ENCODE measurements around the gene FTL.

Gene FTL

DNA sequence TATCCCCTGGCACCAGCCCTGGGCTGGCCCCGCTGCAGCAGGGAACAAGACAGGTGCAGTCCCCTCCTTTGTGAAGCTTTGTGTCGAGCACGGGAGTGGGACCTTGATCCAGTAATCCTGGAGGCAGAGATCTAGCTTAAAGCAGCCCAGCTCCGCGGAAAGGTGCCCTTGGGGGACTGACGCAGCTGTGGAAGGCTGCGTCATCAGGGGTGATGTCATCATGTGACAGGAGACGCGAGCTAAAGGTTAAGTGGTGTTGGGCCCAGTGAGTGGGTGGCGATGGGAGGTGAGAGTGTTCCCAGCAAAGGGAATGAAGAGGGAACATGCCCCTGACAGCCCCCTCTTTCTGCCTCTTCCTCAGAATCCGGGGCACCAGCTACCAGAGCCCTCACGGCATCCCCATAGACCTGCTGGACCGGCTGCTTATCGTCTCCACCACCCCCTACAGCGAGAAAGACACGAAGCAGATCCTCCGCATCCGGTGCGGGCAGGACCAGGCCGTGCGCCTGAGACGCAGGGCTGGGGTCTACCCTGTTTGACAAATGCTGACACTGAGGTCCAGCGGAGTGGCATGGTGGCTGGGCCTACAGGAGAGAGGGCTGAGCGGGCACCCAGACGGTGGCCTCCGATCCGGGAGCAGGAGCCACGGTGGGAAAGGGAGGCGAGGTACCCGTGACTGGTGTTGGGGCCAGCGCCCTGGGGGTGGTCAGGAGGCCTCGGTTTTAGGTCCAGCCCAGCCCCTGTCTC is 49.2 kb downstream of the FTL start:
- H3K4me3 Mint-ChIP-seq, result no peak overlapping the region
- H3K36me3 Mint-ChIP-seq, result peaks cover 4% of the 10 kb centered on the region
- no peaks in the 10 kb centered on the region for H3K9me3 Mint-ChIP-seq (ENCODE audit: low read depth)
- H3K27me3 Mint-ChIP-seq, result no peaks in the 10 kb centered on the region
- peaks cover 4% of the 10 kb centered on the region for H3K4me1 Mint-ChIP-seq (ENCODE audit: low read depth)
- H3K27ac Mint-ChIP-seq, result no peak overlapping the region

- H3K4me1 Mint-ChIP-seq (ENCODE audit: low read depth), result peaks cover 5% of the 10 kb centered on the region
- no peak overlapping the region for H3K27ac Mint-ChIP-seq
- H3K9me3 Mint-ChIP-seq (ENCODE audit: low read depth), result no peaks in the 10 kb centered on the region
- H3K27me3 Mint-ChIP-seq, result no peaks in the 10 kb centered on the region
- no peak overlapping the region for H3K4me3 Mint-ChIP-seq
- peaks cover 4% of the 10 kb centered on the region for H3K36me3 Mint-ChIP-seq
Observed at GRCh38 chr19:49014870-49015255, 49.8 kb downstream of the FTL start.

DNA sequence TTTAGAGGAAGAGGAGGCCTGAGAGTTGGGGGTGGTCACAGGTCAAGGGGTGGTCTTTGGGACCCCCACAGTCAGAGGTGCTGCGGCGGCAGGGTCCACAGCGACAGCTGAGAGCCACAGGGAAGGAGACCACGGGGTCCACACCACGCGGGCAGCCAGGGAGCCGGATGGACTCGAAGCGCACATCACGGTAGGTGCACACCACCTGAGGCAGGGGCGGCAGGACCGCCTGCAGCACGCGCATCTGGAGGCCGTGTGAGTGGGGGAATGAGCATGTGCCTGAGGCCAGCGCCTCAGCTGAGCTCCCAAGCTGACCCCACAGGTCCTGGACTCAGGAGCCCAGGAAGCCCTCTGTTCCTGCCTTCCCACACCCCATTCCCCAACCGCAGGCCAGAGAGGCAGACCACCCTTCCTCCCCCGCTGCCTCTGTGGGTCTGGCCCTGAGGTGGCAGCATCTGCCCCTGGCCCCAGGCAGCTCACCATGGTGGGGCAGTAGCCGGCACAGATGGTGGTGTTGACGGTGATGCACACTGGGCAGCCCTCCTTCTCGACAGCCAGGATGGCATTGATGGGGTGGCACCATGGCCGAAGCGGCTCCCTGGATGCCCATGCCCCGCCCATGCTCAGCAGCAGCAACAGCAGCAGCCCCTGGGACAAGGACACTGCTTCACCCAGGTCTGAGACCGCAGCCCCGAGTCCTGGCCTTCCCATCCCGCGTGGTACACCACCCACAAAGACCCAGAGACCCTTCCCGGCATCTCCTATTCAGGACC is 51.1 kb downstream of the FTL start:
- Mint-ChIP-seq H3K9me3 (ENCODE audit: low read depth) (no peaks in the 10 kb centered on the region), H3K4me3 (no peak overlapping the region), H3K36me3 (peaks cover 2% of the 10 kb centered on the region)

More for the DNA sequence above, 51.1 kb downstream of the FTL start:
- peaks cover 11% of the 10 kb centered on the region for H3K4me1 Mint-ChIP-seq (ENCODE audit: low read depth)
- no peaks in the 10 kb centered on the region for H3K27me3 Mint-ChIP-seq
- no peak overlapping the region for H3K27ac Mint-ChIP-seq

Data from activated naive CD8-positive, alpha-beta T cell (primary cell).